ENCODE measurements around the gene ATG10. TPM values are rescaled to one million over a fixed set of nuclear protein-coding genes. Genes with fewer than 3 reads are reported as not detected.

Gene ATG10
- total RNA-seq, 2 donors from 2014 or later: 3.2 to 16.7 TPM

DNA sequence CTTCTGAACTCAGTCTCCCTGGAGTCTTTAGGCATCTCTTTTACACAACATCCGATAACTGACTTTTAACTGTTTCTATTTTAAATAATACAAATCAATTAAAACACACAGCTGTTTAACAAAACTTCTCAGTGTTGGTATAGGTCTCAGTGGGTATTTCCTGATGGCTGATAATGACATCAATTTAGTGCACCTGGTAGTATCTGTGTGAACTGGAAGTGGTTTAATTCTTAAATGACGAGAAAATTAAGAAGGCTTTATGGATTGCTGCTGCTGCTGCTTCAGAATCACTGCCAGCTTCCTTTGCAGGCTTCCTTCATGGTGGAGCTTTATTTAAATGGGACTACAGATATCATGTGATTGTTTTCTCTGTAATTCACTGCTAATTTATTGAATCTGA lies 214.0 kb downstream of the ATG10 start:
- WGBS: 66% methylated on average over 2 of the region's 2 CpGs
- no peak for DNase-seq (ENCODE audit: low spot score)
- intact Hi-C loops (cut with DNase I): no loop called here
- no peaks in the 10 kb centered on the region for H3K27me3 ChIP-seq (replicated peaks; ENCODE audit: insufficient read depth)
- no peaks in the 10 kb centered on the region for H3K36me3 ChIP-seq
- no peaks in the 10 kb centered on the region for H3K9me3 ChIP-seq
- H3K4me3 ChIP-seq: no peak overlapping the region
- no peak overlapping the region for H3K27ac ChIP-seq
- TF ChIP-seq, protein P1, sequence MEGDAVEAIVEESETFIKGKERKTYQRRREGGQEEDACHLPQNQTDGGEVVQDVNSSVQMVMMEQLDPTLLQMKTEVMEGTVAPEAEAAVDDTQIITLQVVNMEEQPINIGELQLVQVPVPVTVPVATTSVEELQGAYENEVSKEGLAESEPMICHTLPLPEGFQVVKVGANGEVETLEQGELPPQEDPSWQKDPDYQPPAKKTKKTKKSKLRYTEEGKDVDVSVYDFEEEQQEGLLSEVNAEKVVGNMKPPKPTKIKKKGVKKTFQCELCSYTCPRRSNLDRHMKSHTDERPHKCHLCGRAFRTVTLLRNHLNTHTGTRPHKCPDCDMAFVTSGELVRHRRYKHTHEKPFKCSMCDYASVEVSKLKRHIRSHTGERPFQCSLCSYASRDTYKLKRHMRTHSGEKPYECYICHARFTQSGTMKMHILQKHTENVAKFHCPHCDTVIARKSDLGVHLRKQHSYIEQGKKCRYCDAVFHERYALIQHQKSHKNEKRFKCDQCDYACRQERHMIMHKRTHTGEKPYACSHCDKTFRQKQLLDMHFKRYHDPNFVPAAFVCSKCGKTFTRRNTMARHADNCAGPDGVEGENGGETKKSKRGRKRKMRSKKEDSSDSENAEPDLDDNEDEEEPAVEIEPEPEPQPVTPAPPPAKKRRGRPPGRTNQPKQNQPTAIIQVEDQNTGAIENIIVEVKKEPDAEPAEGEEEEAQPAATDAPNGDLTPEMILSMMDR (IDR thresholded peaks at IDR 0.05): no peak
- TF ChIP-seq POLR2AphosphoS5 (IDR thresholded peaks at IDR 0.05): no peak
- TF ChIP-seq POLR2A (IDR thresholded peaks at IDR 0.05): no peak
- H3K4me1 ChIP-seq (replicated peaks): no peaks in the 10 kb centered on the region

DNA sequence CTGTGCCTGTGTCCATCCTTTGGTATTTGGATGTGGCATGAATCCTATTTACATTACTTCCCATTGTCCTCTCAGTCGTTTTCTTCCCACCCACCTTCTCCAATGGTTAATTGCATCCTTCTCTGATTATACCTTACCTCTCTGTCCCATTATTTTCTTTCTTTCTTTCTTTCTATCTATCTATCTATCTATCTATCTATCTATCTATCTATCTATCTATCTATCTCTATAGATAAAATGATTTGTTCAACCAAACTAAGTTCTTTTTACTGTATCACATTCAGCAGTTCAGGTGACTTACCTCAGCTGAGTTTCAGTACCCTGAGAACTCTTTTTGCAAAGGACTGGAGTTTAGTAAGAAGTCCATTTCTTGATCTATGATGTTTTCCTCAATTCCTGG lies 225.7 kb downstream of the ATG10 start:
- no peak overlapping the region for H3K4me3 ChIP-seq
- H3K27me3 ChIP-seq (replicated peaks; ENCODE audit: insufficient read depth): no peaks in the 10 kb centered on the region
- H3K9me3 ChIP-seq: no peaks in the 10 kb centered on the region
- no peak overlapping the region for H3K27ac ChIP-seq
- TF ChIP-seq POLR2AphosphoS5 (IDR thresholded peaks at IDR 0.05): no peak
- TF ChIP-seq POLR2A (IDR thresholded peaks at IDR 0.05): no peak
- TF ChIP-seq, protein P1 (IDR thresholded peaks at IDR 0.05): no peak
- H3K36me3 ChIP-seq: no peaks in the 10 kb centered on the region
- no peak for DNase-seq (ENCODE audit: low spot score)
- intact Hi-C loops (cut with DNase I): no loop called here
- WGBS: 59% methylated on average over 1 of the region's 1 CpG
- no peaks in the 10 kb centered on the region for H3K4me1 ChIP-seq (replicated peaks)

DNA sequence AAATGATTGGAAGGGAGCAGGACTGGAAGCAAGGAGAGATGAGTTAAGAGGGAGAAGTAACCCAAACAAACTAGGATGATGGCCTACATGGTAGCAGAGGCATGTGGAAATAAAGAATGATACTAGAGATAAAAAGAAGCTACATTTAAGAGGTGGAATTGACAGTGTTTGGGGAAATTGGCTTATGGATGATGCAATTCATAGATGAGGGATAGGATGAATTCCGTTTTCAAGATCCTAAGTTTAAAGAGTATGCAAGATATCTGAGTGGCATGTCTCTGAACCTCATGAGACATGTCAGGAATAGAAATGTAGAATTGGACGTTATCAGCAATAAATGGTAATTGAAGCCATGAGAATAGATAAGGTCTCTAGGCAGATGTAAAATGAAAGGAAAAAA lies 232.7 kb downstream of the ATG10 start:
- no peak for DNase-seq (ENCODE audit: low spot score)
- H3K36me3 ChIP-seq: no peaks in the 10 kb centered on the region
- no peaks in the 10 kb centered on the region for H3K9me3 ChIP-seq
- no peak overlapping the region for H3K4me3 ChIP-seq
- intact Hi-C loops (cut with DNase I): no loop called here
- no peak overlapping the region for H3K27ac ChIP-seq
- H3K27me3 ChIP-seq (replicated peaks; ENCODE audit: insufficient read depth): no peaks in the 10 kb centered on the region
- H3K4me1 ChIP-seq (replicated peaks): no peaks in the 10 kb centered on the region
- TF ChIP-seq POLR2AphosphoS5 (IDR thresholded peaks at IDR 0.05): no peak
- no peak for TF ChIP-seq POLR2A (IDR thresholded peaks at IDR 0.05)
- TF ChIP-seq, protein P1 (IDR thresholded peaks at IDR 0.05): no peak
- WGBS: 78% methylated on average over 2 of the region's 2 CpGs

DNA sequence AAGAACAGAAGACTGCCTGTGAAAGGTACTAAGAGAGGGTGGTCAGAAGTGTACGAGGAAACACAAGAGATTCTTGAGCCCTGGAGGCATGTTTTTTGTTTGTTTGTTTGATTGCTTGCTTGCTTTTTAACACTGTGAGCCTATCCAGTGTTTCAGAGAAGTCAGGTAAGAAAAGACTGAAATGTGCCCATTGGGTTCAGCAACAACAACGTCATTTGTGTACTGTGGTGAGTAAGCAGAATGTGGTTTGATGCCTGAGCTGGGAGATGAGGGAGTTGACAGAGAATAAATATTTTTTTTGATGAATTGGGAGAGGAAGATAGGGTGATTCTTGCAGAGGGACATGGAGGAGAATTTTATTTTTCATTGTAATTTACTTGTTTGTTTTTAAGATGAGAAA lies 233.2 kb downstream of the ATG10 start:
- intact Hi-C loops (cut with DNase I): no loop called here
- TF ChIP-seq POLR2A (IDR thresholded peaks at IDR 0.05): no peak
- TF ChIP-seq, protein P1 (IDR thresholded peaks at IDR 0.05): no peak
- no peak overlapping the region for H3K27ac ChIP-seq

DNA sequence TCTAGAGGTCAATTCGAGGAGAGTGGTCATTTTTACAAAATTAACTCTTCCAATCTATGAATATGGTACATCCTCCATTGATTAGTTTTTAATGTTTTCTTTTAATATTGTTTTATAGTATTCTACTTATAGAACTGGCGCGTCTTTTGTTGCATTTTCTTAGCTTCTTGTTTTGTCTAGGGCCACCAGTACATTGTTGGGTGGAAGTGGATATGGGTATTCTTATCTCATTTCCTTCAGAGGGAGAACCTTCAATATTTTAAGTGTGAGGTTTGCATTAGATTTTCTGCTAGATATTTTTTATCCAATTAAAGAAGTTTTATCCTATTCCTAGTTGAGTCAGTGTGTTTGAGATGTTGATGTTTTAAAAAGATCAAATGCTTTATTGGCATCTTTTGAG lies 236.5 kb downstream of the ATG10 start:
- intact Hi-C loops (cut with DNase I): no loop called here
- no peak overlapping the region for H3K27ac ChIP-seq
- 97% methylated on average over 3 of the region's 3 CpGs for WGBS
- H3K4me1 ChIP-seq (replicated peaks): no peaks in the 10 kb centered on the region
- no peaks in the 10 kb centered on the region for H3K9me3 ChIP-seq
- DNase-seq (ENCODE audit: low spot score): no peak
- no peaks in the 10 kb centered on the region for H3K27me3 ChIP-seq (replicated peaks; ENCODE audit: insufficient read depth)
- H3K36me3 ChIP-seq: no peaks in the 10 kb centered on the region
- TF ChIP-seq POLR2A (IDR thresholded peaks at IDR 0.05) (no peak), POLR2AphosphoS5 (IDR thresholded peaks at IDR 0.05) (no peak)
- TF ChIP-seq, protein P1 (IDR thresholded peaks at IDR 0.05): no peak
- no peak overlapping the region for H3K4me3 ChIP-seq

More for the DNA sequence above, 233.2 kb downstream of the ATG10 start:
- no peaks in the 10 kb centered on the region for H3K4me1 ChIP-seq (replicated peaks)
- no peaks in the 10 kb centered on the region for H3K9me3 ChIP-seq
- H3K27me3 ChIP-seq (replicated peaks; ENCODE audit: insufficient read depth): no peaks in the 10 kb centered on the region
- no peak overlapping the region for H3K4me3 ChIP-seq
- WGBS: 89% methylated on average over 2 of the region's 2 CpGs
- DNase-seq (ENCODE audit: low spot score): no peak
- H3K36me3 ChIP-seq: no peaks in the 10 kb centered on the region

Data from prostate gland (tissue), 2 donors.